DND-41 (cell line): Measurements from ENCODE around the gene GNAI2.

ENCODE experiments used
- EZH2 ChIP-seq: IDR thresholded peaks from 3 replicates; pipeline ENCODE4 v1.6.1; 2012; ENCODE audit warnings: borderline replicate concordance, low read depth, mild to moderate bottlenecking, moderate library complexity, low read length, inconsistent platforms; ENCODE audit not compliant: severe bottlenecking
- TF ChIP-seq, protein P1 (sequence below): IDR thresholded peaks from 2 replicates; pipeline ENCODE4 v1.5.1; 2012; ENCODE audit warnings: borderline replicate concordance, low read length, moderate library complexity, mild to moderate bottlenecking; ENCODE audit not compliant: poor library complexity, severe bottlenecking; ENCODE audit errors: extremely low read depth

DNA sequence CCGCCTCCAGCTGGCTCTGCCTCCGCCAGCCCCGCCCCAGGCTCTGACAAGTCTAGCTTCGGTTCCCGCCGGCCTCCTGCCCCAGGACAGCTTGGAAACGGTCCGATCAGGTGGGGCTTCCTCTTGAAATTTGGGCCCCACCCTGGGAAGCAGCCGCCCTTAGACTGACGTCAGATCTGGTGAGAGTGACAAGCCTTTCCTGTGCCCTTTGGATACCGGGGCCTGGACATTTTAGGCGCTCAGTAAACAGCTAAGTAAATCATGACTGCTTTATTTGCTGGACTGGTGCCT is 63.6 kb downstream of the GNAI2 start:
- TF ChIP-seq, protein P1, sequence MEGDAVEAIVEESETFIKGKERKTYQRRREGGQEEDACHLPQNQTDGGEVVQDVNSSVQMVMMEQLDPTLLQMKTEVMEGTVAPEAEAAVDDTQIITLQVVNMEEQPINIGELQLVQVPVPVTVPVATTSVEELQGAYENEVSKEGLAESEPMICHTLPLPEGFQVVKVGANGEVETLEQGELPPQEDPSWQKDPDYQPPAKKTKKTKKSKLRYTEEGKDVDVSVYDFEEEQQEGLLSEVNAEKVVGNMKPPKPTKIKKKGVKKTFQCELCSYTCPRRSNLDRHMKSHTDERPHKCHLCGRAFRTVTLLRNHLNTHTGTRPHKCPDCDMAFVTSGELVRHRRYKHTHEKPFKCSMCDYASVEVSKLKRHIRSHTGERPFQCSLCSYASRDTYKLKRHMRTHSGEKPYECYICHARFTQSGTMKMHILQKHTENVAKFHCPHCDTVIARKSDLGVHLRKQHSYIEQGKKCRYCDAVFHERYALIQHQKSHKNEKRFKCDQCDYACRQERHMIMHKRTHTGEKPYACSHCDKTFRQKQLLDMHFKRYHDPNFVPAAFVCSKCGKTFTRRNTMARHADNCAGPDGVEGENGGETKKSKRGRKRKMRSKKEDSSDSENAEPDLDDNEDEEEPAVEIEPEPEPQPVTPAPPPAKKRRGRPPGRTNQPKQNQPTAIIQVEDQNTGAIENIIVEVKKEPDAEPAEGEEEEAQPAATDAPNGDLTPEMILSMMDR, result no peak
- no peak for TF ChIP-seq EZH2
